EL (cell line): ENCODE measurements around the gene MOXD1.
A peak's percentile ranks its signal among the peaks of the same experiment; 100 is the strongest.
"Not testable (repeated sequence)": the region's sequence is repeated elsewhere in the genome, so short reads cannot be mapped to it uniquely, and the experiment has no call there.

Experiments
- DNase-seq: peaks from one replicate; pipeline ENCODE4 v3.0.0-alpha.2; 2016

The MOXD1 gene

DNA sequence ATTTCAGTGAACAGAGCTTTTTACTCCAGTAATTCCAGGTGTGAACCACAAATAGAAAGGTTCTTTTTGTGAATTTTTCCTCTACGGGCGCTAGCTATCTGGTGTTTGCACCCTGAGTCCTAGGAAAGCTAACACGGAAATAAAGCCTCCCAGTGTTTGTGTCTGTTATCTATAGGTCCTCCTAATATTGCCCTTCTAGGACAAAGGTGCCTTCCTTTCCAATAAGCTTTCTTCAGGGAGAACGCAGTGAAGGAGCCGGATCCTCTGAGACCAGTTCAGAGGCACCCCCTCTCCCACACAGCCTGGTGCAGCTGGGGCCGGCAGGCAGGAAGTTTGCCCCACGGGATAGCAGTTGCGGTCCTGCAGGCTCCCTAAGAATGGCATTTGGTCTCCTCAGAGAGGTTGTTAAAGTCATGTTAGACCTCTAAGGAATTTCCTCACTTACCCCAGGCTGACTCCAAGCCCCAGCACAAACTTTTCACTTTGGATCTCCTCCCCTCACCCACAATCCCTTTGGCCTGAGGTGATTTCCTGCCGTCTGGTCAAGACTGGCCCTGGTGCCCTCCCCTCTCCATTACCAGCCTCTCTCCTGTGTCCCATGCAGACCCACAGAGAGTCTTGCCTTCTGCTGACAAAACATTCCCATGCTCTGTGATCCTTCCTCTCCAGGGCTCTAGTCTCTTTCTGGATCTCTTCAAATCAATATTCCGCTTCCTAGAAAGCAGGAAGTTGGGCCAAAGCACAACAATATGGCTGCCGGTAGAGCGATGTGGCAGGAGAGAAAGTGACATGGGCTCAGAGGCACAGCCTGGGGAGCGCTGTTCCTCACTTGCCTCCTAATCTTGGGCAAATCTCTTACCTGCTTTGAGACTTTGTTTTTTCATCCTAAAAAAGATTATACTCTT, 126.0 kb downstream of the MOXD1 start:
- DNase-seq, result no peak

DNA sequence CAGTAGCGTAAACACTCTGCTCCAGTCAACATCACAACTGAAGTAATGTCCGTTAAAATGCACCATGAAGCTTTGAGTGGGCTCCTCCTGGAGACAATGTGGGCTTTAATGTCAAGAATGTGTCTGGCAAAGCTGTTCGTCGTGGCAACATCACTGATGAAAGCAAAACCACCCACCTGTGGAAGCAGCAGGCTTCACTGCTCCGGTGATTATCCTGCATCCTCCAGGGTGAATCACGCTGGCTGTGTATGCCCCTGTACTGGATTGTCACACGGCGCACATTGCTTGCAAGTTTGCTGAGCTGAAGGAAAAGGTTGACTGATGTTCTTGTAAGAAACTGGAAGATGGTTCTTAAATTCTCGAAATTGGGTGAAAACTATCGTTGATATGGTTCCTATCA, 128.5 kb downstream of the MOXD1 start:
- no peak for DNase-seq

DNA sequence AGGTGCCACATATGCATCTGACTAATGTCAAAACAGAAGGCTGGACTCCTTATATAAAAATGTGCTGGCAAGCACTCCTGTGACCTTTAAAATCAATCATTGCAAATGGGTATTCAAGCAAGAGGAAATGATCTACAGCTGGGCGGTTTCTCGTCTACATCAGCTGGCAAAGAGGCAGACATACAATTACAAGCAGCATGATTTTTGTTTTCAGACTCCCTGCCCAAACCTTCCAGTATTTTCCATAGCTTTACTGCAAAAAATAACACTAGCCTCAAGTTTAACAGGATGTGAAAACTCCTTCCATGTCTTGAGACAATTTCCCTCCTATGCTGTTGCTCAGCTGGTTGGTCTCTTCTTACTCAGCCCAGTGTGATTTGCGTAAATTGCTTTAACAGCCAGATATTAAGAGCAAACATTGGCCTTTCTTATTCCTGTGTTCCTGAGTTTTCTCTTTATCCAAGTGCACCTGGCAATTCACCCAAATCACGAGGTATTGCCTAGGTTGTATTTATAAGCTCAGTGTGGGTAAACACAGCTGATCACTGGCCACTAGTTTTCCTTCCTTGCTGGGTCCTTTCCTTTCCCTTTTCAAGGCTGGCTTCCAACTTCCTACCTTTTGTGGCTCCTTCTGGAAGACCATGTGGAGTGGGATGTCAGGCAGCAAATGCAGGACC, 130.4 kb downstream of the MOXD1 start:
- DNase-seq, result no peak

DNA sequence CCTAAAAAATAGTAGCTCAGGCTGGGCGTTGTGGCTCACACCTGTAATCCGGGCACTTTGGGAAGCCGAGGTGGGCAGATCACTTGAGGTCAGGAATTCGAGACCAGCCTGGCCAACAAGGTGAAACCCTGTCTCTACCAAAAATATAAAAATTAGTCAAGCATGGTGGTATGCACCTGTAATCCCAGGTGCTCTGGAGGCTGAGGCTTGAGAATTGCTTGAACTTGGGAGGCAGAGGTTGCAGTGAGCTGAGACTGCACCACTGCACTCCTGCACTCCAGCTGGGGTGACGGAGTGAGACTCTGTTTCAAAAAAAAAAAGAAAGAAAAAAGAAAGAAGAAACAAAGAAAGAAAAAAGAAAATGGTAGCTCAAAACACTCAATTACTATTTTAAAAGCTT, 132.6 kb downstream of the MOXD1 start:
- not testable (repeated sequence) for DNase-seq

DNA sequence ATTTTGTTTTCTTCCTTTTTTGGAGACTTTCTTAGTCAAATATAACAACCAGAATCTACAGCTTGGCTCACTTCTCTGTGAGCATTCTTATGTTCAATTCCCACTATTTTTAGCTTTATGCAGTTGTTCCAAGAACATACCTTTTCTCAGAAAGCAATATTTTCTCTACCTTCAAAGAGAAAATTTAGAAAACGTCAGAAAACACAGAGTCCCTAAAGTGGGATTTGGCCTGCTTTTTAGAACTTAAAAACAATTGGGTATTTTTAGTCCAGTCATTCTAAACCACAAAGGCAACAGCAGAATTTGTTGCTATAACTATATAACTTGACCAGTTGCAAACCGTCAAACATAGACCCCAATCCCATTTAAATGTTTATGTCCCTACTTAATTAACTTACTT, 133.1 kb downstream of the MOXD1 start:
- DNase-seq, result no peak

- DNase-seq, result no peak
These were observed 135.7 kb downstream of the MOXD1 start for GRCh38 chr6:132265451-132266097.

DNA sequence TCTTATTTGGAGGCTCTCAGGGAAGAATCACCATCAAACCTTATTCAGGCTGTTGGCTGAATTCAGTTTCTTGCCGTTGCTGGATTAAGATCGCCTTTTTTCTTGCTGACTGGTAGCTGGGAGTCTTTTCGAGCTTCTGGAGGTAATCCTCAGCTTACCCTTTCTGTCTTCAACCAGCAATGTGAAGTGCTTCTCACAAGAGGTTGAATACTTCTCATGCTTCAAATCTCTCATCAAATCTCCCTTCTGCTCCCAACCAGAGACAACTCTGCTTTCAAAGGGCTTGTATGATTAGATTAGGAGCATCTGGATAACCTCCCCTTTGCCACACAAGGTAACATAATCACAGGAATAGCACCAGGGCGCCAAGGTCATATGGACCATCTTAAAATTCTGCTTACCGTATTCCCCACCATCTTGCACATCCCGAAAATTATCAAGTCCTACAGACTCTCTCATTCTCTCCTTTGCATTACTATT, 137.2 kb downstream of the MOXD1 start:
- no peak for DNase-seq

- DNase-seq, result no peak
These were observed 139.9 kb downstream of the MOXD1 start for GRCh38 chr6:132261354-132261753.

- peak; percentile 41 for DNase-seq
These were observed 142.2 kb downstream of the MOXD1 start for GRCh38 chr6:132259070-132259469.

DNA sequence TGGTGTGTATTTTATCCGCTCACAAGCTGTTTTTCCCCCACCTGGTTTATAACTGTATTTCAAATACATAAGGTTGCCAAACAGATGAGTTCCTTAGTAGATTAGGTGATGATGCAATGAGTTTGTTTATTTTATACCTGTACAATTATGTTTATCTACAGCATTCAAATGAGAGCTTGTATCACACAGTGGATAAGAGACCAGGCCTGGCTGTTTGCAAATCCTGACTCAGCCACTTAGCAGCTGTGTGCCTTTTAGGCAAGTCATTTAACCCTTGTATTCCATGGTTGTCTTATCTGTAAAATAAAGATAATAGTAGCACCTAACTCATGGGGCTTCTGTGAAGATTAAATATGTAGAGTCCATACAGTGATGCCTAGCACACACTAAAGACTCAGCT, 143.7 kb downstream of the MOXD1 start:
- no peak for DNase-seq

DNA sequence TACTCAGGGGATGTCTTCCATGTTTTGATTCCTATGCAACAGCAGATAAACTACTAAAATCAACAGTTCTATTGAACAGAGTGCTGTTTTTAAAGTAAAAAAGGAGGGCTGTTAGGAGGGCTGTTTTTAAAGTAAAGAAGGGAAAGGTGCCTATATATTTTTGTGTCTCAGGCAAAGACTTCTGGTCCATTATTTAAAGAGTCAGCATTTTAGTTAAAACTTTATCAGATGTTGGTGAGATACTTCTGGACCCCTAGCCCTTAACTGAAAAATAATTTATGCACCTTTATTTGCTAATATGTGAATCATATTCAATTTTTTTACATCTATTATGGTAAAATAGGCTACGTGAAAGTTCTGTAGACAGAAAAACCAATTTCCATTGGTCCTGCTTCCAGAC, 144.8 kb downstream of the MOXD1 start:
- DNase-seq, result no peak

- DNase-seq, result no peak
These were observed 147.4 kb downstream of the MOXD1 start for GRCh38 chr6:132253906-132254305.

DNA sequence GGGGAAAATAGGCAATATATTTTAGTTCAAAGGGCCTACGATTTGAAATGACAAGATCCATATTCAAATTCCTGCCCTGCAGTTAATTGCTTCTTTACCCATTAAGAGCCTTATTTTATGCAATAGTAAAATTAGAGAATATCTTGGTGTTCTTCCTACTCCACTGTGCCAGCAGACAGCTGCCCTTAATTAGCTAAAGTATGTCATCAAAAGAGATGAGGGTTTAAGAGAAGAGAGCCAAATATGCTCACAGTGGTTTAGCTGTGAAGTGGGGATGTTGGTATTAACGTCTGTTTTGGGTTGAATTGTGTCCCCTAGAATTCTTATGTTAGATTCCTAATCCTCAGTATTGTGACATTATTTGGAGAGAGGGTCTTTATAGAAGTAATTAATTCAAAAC, 148.1 kb downstream of the MOXD1 start:
- no peak for DNase-seq

GRCh38 chr6:132252113-132252512, 149.2 kb downstream of the MOXD1 start:
- no peak for DNase-seq

DNA sequence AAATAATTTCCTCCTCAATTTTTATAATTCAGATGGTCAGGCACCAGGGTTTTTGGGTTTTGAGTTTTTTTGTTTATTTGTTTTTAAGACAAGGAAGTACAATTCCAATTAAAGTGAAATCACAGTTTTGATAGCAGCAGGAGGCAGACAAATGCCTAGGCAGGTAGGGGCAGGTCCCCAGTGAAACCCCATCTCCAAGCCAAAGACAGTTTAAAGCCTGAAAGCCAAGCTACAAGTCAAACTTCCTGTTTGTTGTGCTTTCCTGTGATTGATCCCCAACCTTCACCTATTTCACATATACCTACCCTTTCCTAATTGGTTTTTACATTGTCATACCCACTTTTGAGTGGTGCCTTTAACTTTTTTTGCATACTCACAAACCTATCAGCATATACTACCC, 149.6 kb downstream of the MOXD1 start:
- no peak for DNase-seq

DNA sequence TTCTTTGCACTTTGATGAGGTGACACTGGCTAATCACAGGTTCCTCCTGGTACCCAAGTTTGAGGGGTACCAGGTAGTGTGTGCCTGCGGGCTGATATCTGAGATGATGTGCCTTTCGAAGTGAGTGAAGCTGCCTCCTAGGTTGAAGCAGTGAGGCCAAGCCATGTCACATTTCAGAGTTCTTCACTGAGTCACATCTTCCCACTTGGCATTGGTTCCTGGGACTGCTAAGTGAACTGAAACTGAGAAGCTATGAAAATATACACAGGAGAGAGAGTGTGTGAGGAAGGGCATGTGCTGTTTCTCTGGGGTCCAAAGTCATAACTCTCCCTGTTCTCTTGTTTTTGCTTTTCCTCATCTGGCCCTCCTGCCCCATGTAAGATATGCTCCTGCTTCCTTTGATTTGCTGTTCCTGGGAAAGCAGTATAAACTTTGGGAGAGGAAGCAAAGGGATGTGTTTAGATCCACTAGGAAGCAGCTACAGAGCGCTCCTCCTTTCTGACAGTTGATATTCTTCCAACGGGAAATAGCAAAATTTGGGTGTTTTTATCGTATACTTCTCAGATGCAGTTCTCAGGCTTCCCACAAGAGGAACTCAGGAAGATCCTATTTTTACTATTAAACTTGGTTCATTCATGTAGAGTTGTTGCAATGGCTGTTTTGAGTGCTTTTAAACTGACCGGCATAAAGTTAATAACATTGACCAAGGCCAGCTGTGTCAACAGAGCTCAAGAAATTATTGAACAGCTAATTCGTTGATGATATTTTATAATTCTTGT, 153.7 kb downstream of the MOXD1 start:
- DNase-seq, result peak; percentile 9

- no peak for DNase-seq
These were observed 154.5 kb downstream of the MOXD1 start for GRCh38 chr6:132246632-132247270.

DNA sequence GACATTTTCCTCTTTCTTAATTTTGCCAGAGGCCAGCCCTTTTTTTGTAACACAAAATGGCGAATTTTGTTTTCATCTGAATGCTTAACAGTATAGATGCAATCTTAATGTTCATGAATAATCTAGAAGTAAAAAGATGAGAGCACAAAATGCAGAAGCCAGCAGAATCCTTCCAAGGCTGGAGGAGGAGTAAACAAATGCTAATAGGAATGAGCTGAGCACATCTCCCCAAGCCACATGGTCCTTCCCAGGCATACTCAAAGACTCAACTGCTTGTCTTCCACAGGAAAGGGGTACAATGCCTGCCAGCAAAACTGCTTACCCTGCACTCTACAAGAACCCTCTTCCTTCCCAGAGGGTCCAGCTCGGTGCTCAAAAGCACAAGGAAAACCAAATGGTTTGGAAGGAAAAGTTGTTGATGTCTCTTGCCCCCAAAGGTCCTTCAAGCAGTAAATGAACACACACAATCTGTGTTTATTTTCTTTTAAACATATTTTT, 155.1 kb downstream of the MOXD1 start:
- no peak for DNase-seq
